ENCODE measurements around the gene ATG16L2.
"Not testable (repeated sequence)": the region's sequence is repeated elsewhere in the genome, so short reads cannot be mapped to it uniquely, and the experiment has no call there.

The ATG16L2 gene

DNA sequence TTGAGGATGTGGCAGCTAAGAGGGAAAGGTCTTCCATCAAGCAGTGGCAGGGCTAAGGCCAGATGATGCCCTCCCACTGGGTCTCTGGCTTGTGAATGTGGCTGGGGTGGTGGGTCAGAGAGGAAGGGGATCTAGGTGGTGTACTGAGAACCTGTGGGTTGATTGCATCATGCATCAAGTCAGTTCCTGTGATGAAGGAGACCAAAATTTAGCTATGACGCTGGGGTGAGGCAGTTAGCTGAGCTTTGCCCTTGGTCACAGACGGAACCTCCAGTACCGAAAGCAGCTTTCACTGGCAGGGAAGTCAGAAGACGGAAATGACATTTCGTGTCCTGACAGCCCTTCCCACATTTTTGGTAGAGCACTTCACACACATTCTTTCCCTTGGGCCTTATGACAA lies 20.7 kb downstream of the ATG16L2 start:
- in situ Hi-C loops (cut with MboI; ENCODE audit: low sequenced_read_pairs), result loop anchor here (25.0 kb wide), 1 partner anchor 352 kb away; no protein-coding TSS in a partner anchor

DNA sequence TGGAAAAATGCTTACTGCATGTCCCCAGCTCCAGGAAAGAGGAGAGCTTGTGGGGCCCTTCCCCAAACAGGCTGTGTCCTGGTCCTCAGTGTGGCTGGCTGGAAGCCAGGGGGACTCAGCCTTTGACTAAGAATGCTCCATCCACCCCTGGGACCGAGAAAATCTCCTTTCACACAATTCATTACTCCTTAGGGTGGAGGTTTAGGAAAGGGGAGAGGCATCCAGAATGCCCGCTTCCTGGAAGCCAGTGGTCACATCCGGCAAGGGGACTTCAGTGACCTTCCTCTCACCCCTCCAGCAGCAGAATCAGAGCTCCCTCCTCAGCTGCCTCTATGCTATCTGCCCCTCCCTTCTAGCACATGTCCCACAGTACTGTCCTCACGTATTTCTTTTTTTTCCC lies 21.9 kb downstream of the ATG16L2 start:
- in situ Hi-C loops (cut with MboI; ENCODE audit: low sequenced_read_pairs), result loop anchor here (25.0 kb wide), 1 partner anchor 351 kb away; no protein-coding TSS in a partner anchor

DNA sequence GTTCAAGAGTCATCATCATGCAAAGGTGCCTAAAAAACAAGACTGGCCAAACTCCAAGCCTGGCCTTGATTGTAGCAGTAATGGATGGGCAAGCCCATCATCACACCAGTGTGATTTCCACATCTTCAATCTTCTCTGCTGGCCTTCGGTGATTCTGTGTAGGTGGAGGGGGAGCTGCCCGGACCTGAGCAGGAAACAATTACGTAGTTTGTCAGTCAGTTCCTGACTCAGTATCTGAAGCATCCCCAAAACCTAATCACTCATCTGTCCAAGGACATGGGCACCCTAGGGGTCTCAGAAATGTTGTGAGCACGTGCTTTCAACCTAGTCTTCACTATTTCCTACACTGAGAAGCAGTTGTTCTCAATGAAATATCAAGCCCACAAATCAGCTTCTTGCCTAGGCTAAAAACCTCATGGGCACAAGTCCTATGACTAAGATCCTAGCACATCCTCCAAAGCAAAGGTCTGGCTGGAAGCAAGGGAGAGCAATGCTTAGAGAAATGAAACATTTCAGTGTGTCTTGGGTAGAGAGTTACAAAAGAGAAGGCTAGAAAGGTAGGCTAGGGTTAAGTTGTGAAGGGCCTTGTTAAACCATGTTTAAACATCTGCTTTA lies 24.6 kb downstream of the ATG16L2 start:
- in situ Hi-C loops (cut with MboI; ENCODE audit: low sequenced_read_pairs), result loop anchor here (25.0 kb wide), 1 partner anchor 349 kb away; no protein-coding TSS in a partner anchor

DNA sequence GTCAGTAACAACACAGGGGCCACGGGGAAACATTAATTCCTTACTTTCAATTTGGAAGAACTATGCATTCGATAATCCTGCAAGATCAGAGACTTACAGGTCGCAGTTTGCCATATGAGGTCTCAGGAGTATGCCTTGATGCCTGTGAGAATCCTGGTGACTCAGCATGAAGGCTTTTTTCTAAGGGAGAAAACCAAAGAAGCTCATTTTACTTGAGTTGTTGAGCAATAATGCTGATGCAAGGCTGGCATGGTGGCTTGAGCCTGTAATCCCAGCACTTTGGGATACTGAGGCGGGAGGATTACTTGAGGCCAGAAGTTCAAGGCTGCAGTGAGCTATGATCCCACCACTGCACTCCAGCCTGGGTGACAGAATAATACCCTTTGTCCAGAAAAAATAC lies 26.6 kb downstream of the ATG16L2 start:
- in situ Hi-C loops (cut with MboI; ENCODE audit: low sequenced_read_pairs), result loop anchor here (25.0 kb wide), 1 partner anchor 347 kb away; no protein-coding TSS in a partner anchor

DNA sequence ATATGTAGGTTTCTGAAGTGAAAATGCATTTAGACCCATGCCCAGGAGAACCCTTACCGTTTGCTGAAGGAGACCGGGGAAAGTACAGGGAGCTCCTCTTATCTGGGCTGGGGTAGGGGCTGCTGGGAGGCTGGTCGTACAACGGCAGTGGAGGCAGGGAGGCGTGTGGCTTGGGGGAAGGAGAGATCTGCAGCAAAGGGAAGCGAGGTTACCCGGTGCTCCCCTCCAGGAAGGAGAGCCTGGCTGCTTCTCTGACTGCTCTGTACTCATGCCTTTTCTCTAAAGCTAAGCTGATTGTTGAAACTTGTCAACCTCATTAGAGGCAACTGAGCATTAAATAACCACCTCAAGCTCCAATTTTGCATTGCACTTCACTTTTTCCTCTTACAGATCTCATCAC lies 27.2 kb downstream of the ATG16L2 start:
- in situ Hi-C loops (cut with MboI; ENCODE audit: low sequenced_read_pairs), result loop anchor here (25.0 kb wide), 1 partner anchor 346 kb away; no protein-coding TSS in a partner anchor

DNA sequence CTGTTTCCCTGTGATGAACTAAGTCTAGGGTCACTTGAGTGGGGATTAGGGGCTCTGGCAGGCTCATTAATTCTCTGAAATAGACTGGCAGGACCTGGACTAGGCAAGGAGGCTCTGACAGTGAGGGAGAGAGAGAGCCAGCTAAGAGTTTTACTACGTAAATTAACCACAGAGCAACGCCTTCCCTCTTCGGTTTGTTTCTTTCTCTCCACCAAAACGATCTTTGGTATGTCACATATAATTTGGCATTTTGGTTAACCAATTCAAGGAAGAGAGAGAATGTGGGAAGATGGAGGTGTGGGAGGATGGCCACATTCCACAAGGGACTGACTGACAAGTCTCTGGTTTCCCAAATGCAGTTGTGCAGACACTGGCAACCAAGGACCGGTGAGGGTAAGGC lies 27.9 kb downstream of the ATG16L2 start:
- in situ Hi-C loops (cut with MboI; ENCODE audit: low sequenced_read_pairs), result loop anchor here (25.0 kb wide), 1 partner anchor 345 kb away; no protein-coding TSS in a partner anchor

DNA sequence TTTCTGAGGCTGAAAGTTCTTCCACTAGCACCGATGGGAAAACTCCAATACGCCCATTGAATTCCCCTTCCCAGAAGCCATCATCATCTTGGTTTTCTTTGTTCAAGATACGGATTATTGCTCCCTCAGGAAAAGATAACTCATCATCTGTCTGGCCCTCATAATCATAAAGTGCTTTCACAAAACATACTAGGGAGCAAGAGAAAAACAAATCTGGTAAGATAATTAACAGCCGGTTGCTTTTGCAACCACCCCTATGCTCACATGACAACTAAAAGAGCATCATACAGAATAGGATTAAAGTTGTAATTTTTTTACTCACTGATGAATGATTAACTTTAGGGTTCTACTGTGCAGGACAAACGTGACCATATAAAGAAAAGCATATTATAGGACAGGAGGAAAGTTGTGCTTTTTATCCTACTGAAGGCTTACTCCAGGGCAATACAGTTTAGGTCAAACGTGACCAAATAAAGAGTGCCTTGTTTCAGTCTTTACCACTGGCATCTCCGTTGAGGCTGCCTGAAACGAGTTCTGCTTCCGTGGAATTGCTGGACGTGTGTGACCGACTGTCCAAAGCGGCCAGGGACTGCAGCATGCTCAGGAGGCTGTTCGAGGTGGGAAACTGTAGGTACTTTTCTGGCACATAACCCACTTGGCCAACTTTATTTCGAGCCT lies 28.6 kb downstream of the ATG16L2 start:
- in situ Hi-C loops (cut with MboI; ENCODE audit: low sequenced_read_pairs), result loop anchor here (25.0 kb wide), 1 partner anchor 345 kb away; no protein-coding TSS in a partner anchor

DNA sequence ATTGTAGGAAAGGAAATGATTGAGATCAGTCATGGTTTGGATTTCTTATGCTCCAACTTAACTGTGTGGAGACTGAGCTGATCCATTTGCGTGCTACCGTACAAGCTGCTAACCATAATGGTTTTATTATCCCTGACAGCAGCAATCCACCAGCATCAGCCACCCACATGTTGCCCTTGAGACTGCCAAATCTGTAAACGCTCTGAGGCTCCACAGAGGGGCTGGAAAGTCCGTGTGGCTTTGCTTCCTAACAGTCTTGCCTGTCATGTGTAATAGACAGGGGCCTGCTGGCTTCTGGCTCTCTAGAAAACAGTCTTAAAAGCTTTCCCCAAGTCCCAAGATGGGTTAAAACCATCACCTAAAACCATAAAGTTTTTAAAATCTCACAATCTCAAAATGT lies 30.1 kb downstream of the ATG16L2 start:
- in situ Hi-C loops (cut with MboI; ENCODE audit: low sequenced_read_pairs), result loop anchor here (25.0 kb wide), 1 partner anchor 343 kb away; no protein-coding TSS in a partner anchor

DNA sequence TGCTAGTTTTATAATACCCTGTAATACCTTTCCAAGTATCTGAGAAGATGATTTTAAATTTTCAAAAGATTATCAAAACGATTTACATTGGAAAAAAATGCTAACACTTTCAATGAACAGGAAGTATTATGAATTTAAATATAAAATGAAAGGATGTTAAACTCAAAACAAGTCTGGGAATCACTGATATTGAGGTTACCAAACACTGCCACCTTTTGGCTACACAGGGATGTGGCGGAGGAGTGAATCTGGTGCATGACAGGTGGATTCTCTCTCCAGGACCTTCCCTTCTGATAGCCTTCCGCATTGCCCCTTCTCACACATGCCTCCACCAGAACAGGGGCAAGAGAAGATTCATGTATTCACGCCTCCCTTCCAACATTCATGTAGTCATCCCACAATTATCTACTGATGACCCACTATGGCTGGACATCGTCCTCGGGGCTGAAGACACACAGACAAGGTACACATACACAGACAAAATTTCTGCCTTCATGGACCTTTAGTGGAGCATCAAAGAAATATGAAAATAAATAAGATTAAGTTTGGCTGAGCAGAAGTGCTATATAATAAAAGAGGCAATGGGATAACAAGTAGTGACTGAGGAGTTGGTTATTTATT lies 34.7 kb downstream of the ATG16L2 start:
- in situ Hi-C loops (cut with MboI; ENCODE audit: low sequenced_read_pairs), result loop anchor here (25.0 kb wide), 1 partner anchor 338 kb away; no protein-coding TSS in a partner anchor

DNA sequence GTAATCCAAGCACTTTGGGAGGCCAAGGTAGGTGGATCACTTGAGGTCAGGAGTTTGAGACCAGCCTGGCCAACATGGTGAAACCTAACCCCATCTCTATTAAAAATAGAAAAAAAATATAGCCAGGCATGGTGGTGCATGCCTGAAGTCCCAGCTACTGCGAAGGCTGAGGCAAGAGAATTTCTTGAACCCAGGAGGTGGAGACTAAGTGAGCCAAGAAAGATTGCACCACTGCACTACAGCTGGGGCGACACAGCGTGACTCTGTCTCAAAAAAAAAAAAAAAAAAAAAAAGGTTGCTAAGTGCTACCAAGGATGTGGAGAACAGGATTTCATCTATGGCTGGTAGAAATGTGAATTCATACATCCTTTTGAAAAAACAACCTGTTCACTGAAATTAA lies 36.6 kb downstream of the ATG16L2 start:
- in situ Hi-C loops (cut with MboI; ENCODE audit: low sequenced_read_pairs), result no loop called here

DNA sequence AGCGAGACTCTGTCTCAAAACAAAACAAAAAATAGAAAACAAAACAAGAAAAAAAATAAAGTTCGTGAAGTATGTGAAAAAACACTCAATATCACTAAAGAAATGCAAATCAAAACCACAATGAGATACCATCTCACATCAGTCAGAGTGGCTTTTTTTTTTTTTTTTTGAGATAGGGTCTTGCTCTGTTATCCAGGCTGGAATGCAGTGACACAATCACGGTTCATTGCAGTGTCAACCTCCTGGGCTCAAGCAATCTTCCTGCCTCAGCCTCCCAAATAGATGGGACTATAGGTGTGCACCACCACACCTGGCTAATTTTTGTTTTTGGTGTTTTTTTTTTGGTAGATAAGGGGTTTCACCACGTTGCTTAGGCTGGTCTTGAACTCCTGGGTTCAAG lies 37.5 kb downstream of the ATG16L2 start:
- in situ Hi-C loops (cut with MboI; ENCODE audit: low sequenced_read_pairs), result no loop called here

DNA sequence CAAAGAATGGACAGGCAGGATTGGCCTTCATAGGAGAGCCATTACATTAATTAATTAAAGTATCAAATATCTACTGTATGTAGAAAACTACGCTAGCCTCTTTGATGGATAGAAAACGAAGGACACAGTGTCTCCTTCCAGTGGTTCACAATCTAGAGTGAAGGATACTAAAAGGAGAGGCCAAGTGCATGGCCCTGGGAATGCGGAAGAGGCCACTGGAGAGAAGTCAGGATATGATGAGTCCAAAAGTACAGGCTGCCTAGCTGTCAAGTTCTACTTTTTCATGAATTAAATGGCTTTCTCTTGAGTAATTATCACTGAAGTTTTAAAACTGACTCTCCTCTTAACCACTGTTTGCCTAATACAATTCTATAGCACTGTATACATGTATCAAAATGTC lies 41.9 kb downstream of the ATG16L2 start:
- in situ Hi-C loops (cut with MboI; ENCODE audit: low sequenced_read_pairs), result no loop called here

DNA sequence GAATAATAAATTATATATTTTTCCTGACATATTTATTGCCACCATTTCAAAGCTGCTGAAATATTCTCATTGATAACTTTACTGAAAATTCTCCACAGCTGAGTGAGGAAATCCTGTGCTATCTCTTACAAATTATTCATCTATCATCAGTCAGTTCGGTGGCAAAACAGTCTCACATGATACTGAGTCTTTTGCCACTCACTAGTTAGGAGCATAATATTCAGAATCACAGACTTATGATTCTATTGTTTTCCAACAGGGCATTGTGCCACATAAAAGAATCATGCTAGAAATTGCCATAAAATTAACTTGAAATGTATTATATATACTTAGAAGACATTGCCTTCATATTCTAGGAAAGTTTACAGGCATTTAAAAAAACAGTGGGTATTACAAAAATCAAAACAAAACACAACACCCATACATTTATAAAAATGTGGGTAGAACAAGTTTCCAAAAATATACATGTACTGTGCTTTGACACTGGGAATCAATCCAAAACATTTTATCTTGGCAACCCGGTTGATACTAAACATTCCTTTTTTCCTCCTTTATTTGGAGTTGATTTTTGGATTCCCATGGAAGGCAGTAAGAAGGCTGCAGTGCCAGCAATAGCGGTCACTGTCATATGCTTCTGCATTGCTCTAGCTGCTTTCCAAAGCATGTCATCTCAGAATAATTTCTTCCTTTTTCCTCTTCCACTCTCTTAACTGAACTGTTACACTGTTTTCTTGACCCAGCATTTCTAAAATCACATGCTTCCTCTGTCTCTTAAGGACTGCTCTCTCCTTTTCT lies 42.5 kb downstream of the ATG16L2 start:
- in situ Hi-C loops (cut with MboI; ENCODE audit: low sequenced_read_pairs), result no loop called here

DNA sequence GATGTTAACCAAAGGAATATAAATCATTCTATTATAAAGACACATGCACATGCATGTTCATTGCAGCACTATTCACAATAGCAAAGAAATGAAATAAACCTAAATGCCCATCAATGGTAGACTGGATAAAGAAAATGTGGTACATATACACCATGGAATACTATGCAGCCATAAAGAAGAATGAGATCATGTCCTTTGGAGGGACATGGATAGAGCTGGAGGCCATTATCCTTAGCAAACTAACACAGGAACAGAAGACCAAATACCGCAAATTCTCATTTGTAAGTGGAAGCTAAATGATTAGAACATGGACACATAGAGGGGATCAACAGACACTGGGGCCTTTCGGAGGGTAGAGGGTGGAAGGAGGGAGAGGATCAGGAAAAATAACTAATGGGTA lies 44.1 kb downstream of the ATG16L2 start:
- in situ Hi-C loops (cut with MboI; ENCODE audit: low sequenced_read_pairs), result not testable (repeated sequence)

DNA sequence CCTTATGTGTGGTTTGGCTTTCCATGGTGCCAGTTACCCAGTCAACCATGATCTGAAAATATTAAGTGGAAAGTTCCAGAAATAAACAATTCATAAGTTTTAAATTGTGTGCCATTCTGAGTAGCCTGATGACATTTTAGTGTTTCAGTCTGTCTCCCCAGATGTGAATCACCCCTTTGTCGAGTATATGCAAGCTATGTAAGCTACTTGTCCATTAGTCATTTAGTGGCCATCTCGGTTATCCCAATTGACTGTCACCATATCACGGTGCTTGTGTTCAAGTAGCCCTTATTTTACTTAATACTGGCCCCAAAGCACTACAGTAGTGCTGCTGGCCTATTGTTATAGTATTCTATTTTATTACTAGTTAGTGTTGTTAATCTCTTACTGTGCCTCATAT lies 44.9 kb downstream of the ATG16L2 start:
- in situ Hi-C loops (cut with MboI; ENCODE audit: low sequenced_read_pairs), result no loop called here

DNA sequence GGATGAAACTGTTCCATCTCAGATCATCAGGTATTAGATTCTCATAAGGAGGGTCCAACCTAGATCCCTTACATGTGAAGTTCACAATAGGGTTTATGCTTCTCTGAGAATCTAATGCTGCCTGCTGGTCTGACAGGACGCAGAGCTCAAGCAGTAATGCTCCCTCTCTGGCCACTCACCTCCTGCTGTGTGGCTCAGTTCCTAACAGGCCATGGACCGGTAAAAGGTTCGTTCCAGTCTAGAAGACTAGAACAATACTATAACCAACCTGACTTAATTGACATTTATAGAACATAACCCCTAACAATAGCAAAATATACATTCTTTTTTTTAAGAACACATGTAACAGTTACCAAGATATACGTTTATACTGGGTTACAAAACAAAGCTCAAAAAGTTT lies 45.8 kb downstream of the ATG16L2 start:
- in situ Hi-C loops (cut with MboI; ENCODE audit: low sequenced_read_pairs), result no loop called here

DNA sequence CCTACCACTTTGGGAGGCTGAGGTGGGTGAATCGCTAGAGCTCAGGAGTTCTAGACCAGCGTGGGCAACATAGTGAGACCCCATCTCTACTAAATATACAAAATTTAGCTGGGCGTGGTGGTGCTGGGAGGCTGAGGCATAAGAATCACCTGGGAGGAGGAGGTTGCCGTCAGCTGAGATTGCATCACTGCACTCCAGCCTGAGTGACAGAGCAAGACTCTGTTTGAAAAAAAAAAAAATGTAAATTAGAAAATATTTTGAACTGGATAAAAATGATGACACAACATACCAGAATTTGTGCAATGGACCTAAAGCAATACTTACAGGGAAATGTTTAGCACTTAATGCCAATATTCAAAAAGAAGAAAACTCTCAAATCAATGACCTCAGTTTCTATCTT lies 46.4 kb downstream of the ATG16L2 start:
- in situ Hi-C loops (cut with MboI; ENCODE audit: low sequenced_read_pairs), result no loop called here

DNA sequence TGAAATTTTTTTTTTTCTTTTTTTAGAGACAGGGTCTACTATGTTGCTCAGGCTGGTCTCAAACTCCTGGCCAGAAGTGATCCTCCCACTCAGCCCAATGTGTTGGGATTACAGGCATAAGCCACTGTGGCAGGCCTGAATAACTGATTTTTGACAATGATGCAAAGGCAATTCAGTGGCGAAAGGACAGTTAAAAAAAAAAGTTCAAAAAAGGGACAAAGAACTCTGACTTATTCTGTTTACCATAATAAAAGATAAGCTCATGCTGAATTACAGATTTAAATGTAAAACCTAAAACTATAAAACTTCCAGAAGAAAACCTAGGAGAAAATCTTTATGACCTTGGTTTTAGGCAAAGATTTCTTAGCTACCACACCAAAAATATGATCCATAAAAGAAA lies 48.9 kb downstream of the ATG16L2 start:
- in situ Hi-C loops (cut with MboI; ENCODE audit: low sequenced_read_pairs), result no loop called here

DNA sequence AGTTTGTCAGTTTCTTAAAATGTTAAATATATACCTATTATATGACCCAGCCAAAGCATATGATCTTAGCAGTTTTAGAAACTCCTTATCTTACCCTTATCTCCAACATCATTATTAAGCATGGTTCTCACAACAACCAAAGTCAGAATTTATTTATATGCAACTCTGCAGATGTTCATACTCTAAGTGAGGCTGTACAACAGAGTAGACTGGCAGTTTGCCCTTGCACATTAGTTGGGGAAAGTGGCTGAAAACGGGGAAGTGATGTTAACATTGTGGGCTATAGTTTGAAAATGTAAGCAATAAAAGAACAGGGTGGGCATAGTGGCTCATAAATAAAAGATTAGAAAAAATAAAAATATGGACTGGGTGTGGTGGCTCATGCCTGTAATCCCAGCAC lies 49.7 kb downstream of the ATG16L2 start:
- in situ Hi-C loops (cut with MboI; ENCODE audit: low sequenced_read_pairs), result no loop called here

DNA sequence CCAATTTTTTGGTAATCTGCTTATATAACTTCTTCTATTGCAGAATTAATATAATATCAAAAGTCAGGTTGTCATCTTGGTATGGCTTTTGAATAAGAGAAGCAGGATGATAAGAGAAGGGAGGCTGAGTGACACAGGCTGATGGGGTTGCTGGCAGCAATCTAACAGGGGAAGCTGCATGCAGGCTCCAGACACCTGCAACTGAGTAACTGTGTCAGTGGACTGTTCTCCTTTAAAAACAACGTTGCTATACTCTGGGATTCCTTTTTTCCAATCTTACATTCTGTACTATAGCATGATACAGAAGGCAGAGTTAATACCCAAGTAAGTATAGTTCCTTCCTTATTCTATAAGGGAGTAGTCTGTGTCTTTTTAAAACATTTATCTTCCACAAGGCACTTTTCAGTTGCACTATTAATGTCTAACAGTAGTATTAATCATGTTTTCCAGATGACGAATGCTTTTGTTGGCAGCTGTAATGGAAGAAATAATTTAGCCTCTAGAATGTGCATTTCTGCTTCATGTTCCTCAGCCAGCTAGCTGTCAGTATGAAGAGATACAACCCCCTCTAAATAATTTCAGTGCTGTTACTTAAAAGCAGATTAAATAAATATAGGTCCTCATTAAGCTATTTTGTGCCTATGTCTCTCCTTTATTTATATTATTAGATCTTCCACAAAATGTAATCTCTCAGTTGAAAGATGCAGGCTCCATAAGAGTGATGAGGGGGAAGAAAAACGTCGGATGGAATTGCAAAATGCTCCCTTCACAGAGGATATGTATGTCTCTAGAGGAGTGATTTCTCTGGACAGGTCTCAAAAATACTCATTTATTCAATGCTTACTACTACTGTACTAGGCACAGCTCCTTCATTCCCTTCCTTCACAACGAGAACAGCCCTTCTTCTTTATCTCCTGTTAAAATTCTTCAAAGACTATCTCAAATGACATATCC lies 50.8 kb downstream of the ATG16L2 start:
- in situ Hi-C loops (cut with MboI; ENCODE audit: low sequenced_read_pairs), result no loop called here

Data from hTERT RPE-1 (cell line).